Neural cell (in vitro differentiated cells): Measurements from ENCODE around the gene SPI1. TPM values are rescaled to one million over a fixed set of nuclear protein-coding genes. Genes with fewer than 3 reads are reported as not detected.

ENCODE experiments used
- H2AFZ ChIP-seq: fragments of 200-600, 300-800 bp; sonication (generic), shearing (Covaris generic); 2 replicates; pipeline ENCODE4 v1.6.0; 2014; ENCODE audit warnings: low read depth, mild to moderate bottlenecking, antibody characterized with exemption, low read length, moderate library complexity
- H3F3A ChIP-seq: fragments of 200-600 bp; shearing (Covaris generic); 2 replicates; pipeline ENCODE4 v1.6.1; 2016; ENCODE audit warnings: mild to moderate bottlenecking, moderate library complexity, mixed read lengths, antibody characterized with exemption, low read length; ENCODE audit not compliant: insufficient read depth, poor library complexity, severe bottlenecking
- H3K27ac ChIP-seq: fragments of 200-600, 300-800 bp; sonication (generic), shearing (Covaris generic); 2 replicates; pipeline ENCODE4 v1.5.1; 2014; ENCODE audit warnings: mild to moderate bottlenecking, low read length, moderate library complexity
- H3K27me3 ChIP-seq: fragments of 300-800, 200-600 bp; sonication (generic), shearing (Covaris generic); 2 replicates; pipeline ENCODE4 v1.6.0; 2014; ENCODE audit warnings: mild to moderate bottlenecking, low read depth, low read length, moderate library complexity; ENCODE audit not compliant: insufficient read depth
- H3K36me3 ChIP-seq: fragments of 300-800, 200-600 bp; sonication (generic), shearing (Covaris generic); 2 replicates; pipeline ENCODE4 v1.5.1; 2014; ENCODE audit warnings: mild to moderate bottlenecking, antibody characterized with exemption, low read length, moderate library complexity; ENCODE audit not compliant: insufficient read depth
- H3K4me2 ChIP-seq: fragments of 300-800, 200-600 bp; sonication (generic), shearing (Covaris generic); 2 replicates; pipeline ENCODE4 v1.6.0; 2014; ENCODE audit warnings: mild to moderate bottlenecking, low read length
- H3K4me3 ChIP-seq: fragments of 300-800, 200-600 bp; sonication (generic), shearing (Covaris generic); 2 replicates; pipeline ENCODE4 v1.5.1; 2014; ENCODE audit warnings: mild to moderate bottlenecking, low read length, moderate library complexity
- H3K79me2 ChIP-seq: fragments of 200-600 bp; shearing (Covaris generic); replicated peaks from 2 replicates; pipeline ENCODE4 v1.6.0; 2014; ENCODE audit warnings: mild to moderate bottlenecking, low read length, moderate library complexity; ENCODE audit not compliant: insufficient read depth
- H3K9ac ChIP-seq: fragments of 300-800, 200-600 bp; sonication (generic), shearing (Covaris generic); 2 replicates; pipeline ENCODE4 v1.6.1; 2016; ENCODE audit warnings: mild to moderate bottlenecking, low read length, mixed read lengths
- H3K9me2 ChIP-seq: fragments of 200-600 bp; shearing (Covaris generic); 2 replicates; pipeline ENCODE4 v1.6.1; 2016; ENCODE audit warnings: mild to moderate bottlenecking, low read length, mixed read lengths; ENCODE audit not compliant: insufficient read depth
- H3K9me3 ChIP-seq: fragments of 200-600, 300-800 bp; sonication (generic), shearing (Covaris generic); 2 replicates; pipeline ENCODE4 v1.6.1; 2016; ENCODE audit warnings: mild to moderate bottlenecking, mixed run types, low read length, moderate library complexity, mixed read lengths
- H4K20me1 ChIP-seq: fragments of 200-600 bp; shearing (Covaris generic); 2 replicates; pipeline ENCODE4 v1.6.1; 2016; ENCODE audit warnings: mild to moderate bottlenecking, mixed run types; ENCODE audit not compliant: insufficient read depth
- CTCF ChIP-seq: fragments of 450-650 bp; IDR thresholded peaks from 2 replicates; pipeline ENCODE4 v1.5.1; 2014; ENCODE audit warnings: antibody characterized with exemption, mild to moderate bottlenecking, moderate library complexity; ENCODE audit not compliant: poor library complexity, severe bottlenecking
- EP300 ChIP-seq: fragments of 450-650 bp; conservative IDR thresholded peaks from 2 replicates; pipeline ENCODE4 v1.6.1; 2014; ENCODE audit warnings: antibody characterized with exemption, mild to moderate bottlenecking, moderate library complexity; ENCODE audit not compliant: poor library complexity, severe bottlenecking
- EZH2 ChIP-seq: fragments of 200-600, 300-800 bp; shearing (Covaris generic), sonication (generic); IDR thresholded peaks from 2 replicates; pipeline ENCODE4 v1.6.1; 2014; ENCODE audit warnings: antibody characterized with exemption, low read length, borderline replicate concordance, mild to moderate bottlenecking; ENCODE audit not compliant: insufficient read depth, poor library complexity, severe bottlenecking
- MXI1 ChIP-seq: fragments of 450-650 bp; conservative IDR thresholded peaks from 2 replicates; pipeline ENCODE4 v1.6.1; 2014; ENCODE audit warnings: antibody characterized with exemption, mild to moderate bottlenecking; ENCODE audit not compliant: poor library complexity, severe bottlenecking
- POLR2AphosphoS5 ChIP-seq: IDR thresholded peaks from 2 replicates; pipeline ENCODE4 v1.6.1; 2012
- RAD21 ChIP-seq: fragments of 450-650 bp; conservative IDR thresholded peaks from 2 replicates; pipeline ENCODE4 v1.6.1; 2014; ENCODE audit warnings: antibody characterized with exemption, mild to moderate bottlenecking, moderate library complexity
- REST ChIP-seq: IDR thresholded peaks from 2 replicates; pipeline ENCODE4 v1.6.1; 2012; ENCODE audit warnings: borderline replicate concordance
- SMC3 ChIP-seq: fragments of 450-650 bp; conservative IDR thresholded peaks from 2 replicates; pipeline ENCODE4 v1.6.1; 2014; ENCODE audit warnings: antibody characterized with exemption, mild to moderate bottlenecking, moderate library complexity; ENCODE audit not compliant: poor library complexity
- TAF1 ChIP-seq: IDR thresholded peaks from 2 replicates; pipeline ENCODE4 v1.6.1; 2012; ENCODE audit warnings: low read depth
- polyA plus RNA-seq: library from polyadenylated mRNA; depleted of rRNA; stranded (reverse); fragments of >200 nt; gene quantifications from 2 replicates; pipeline ENCODE4 v1.2.3, GENCODE V29; 2014

The SPI1 gene
- polyA plus RNA-seq, 1 donor from 2014 or later, result not detected

GRCh38 chr11:47360341-47360740, 18.0 kb downstream of the SPI1 start:
- TF ChIP-seq SMC3 (no peak), RAD21 (no peak), EZH2 (no peak), MXI1 (no peak), REST (no peak), EP300 (no peak), CTCF (no peak), POLR2AphosphoS5 (no peak), TAF1 (no peak)
- H3K9me3 ChIP-seq, result no peaks in the 10 kb centered on the region
- no peaks in the 10 kb centered on the region for H3K36me3 ChIP-seq
- H3K79me2 ChIP-seq, result no peaks in the 10 kb centered on the region
- no peak overlapping the region for H3K9ac ChIP-seq
- no peak overlapping the region for H3K27ac ChIP-seq
- H3K4me3 ChIP-seq, result no peak overlapping the region
- H3K27me3 ChIP-seq, result no peaks in the 10 kb centered on the region
- H3K9me2 ChIP-seq, result no peaks in the 10 kb centered on the region
- H4K20me1 ChIP-seq, result no peaks in the 10 kb centered on the region
- no peak overlapping the region for H2AFZ ChIP-seq
- no peaks in the 10 kb centered on the region for H3F3A ChIP-seq
- H3K4me2 ChIP-seq, result no peak overlapping the region

GRCh38 chr11:47359586-47359985, 18.8 kb downstream of the SPI1 start:
- no peak overlapping the region for H3K4me3 ChIP-seq
- no peaks in the 10 kb centered on the region for H3K9me3 ChIP-seq
- H3K9ac ChIP-seq, result no peak overlapping the region
- no peaks in the 10 kb centered on the region for H4K20me1 ChIP-seq
- H3K36me3 ChIP-seq, result no peaks in the 10 kb centered on the region
- no peak overlapping the region for H3K27ac ChIP-seq
- no peaks in the 10 kb centered on the region for H3K27me3 ChIP-seq
- H3K4me2 ChIP-seq, result no peak overlapping the region
- H2AFZ ChIP-seq, result no peak overlapping the region
- no peaks in the 10 kb centered on the region for H3F3A ChIP-seq
- no peaks in the 10 kb centered on the region for H3K79me2 ChIP-seq
- H3K9me2 ChIP-seq, result no peaks in the 10 kb centered on the region
- no peak for TF ChIP-seq EZH2
- TF ChIP-seq TAF1, result no peak
- TF ChIP-seq EP300, result no peak
- TF ChIP-seq SMC3, result no peak
- no peak for TF ChIP-seq REST
- no peak for TF ChIP-seq CTCF
